Smooth muscle cell of the brain vasculature (primary cell): ENCODE data around the gene COMMD2.

Experiments used
- DNase-seq: peaks from one replicate; pipeline ENCODE4 v3.0.0-alpha.2; 2012; ENCODE audit warnings: low read depth, low spot score

The COMMD2 gene

GRCh38 chr3:149763565-149764195 is 11.4 kb upstream of the COMMD2 start:
- DNase-seq: no peak

GRCh38 chr3:149753717-149754116 is 1.4 kb upstream of the COMMD2 start:
- DNase-seq: no peak

GRCh38 chr3:149752788-149753136 is 473 bp upstream of the COMMD2 start:
- DNase-seq: no peak

- DNase-seq: no peak
These were observed 738 bp downstream of the COMMD2 start for GRCh38 chr3:149751551-149751950.

- DNase-seq: no peak
These were observed 7.7 kb downstream of the COMMD2 start for GRCh38 chr3:149744606-149745005.

- DNase-seq: no peak
These were observed 8.1 kb downstream of the COMMD2 start for GRCh38 chr3:149744151-149744550.

- no peak for DNase-seq
These were observed 12.9 kb downstream of the COMMD2 start for GRCh38 chr3:149739396-149739795.

- no peak for DNase-seq
These were observed 13.4 kb downstream of the COMMD2 start for GRCh38 chr3:149738876-149739275.

- no peak for DNase-seq
These were observed 15.4 kb downstream of the COMMD2 start for GRCh38 chr3:149736953-149737205.

- DNase-seq: no peak
These were observed 15.9 kb downstream of the COMMD2 start for GRCh38 chr3:149736175-149736952.

GRCh38 chr3:149732234-149732633 is 20.1 kb downstream of the COMMD2 start:
- DNase-seq: no peak

GRCh38 chr3:149727656-149728055 is 24.6 kb downstream of the COMMD2 start:
- no peak for DNase-seq

GRCh38 chr3:149726716-149727407 is 25.4 kb downstream of the COMMD2 start:
- no peak for DNase-seq

GRCh38 chr3:149723781-149724180 is 28.5 kb downstream of the COMMD2 start:
- DNase-seq: no peak

GRCh38 chr3:149720918-149721317 is 31.4 kb downstream of the COMMD2 start:
- DNase-seq: no peak

- peak; percentile 68 for DNase-seq
These were observed 34.8 kb downstream of the COMMD2 start for GRCh38 chr3:149717391-149718056.

- DNase-seq: no peak
These were observed 35.3 kb downstream of the COMMD2 start for GRCh38 chr3:149716984-149717383.

GRCh38 chr3:149715247-149715646 is 37.0 kb downstream of the COMMD2 start:
- no peak for DNase-seq

- no peak for DNase-seq
These were observed 38.3 kb downstream of the COMMD2 start for GRCh38 chr3:149713730-149714654.

- no peak for DNase-seq
These were observed 45.4 kb downstream of the COMMD2 start for GRCh38 chr3:149706905-149707304.

GRCh38 chr3:149705416-149705815 is 46.9 kb downstream of the COMMD2 start:
- DNase-seq: no peak
